Chondrocyte (in vitro differentiated cells): ENCODE results near the gene ICOS. TPM values are rescaled to one million over a fixed set of nuclear protein-coding genes. Genes with fewer than 3 reads are reported as not detected.

ENCODE experiments used
- DNase-seq: peaks from one replicate; pipeline ENCODE4 v3.0.0; 2021; ENCODE audit warnings: mixed read lengths, low spot score
- H3K27ac Mint-ChIP-seq: one replicate; pipeline ENCODE4 v1.8.0; 2021; ENCODE audit warnings: mild to moderate bottlenecking, moderate library complexity, mixed read lengths; ENCODE audit not compliant: unreplicated experiment
- H3K27me3 Mint-ChIP-seq: 2 replicates; pipeline ENCODE4 v1.8.0; 2021; ENCODE audit warnings: low read depth, mixed read lengths
- H3K36me3 Mint-ChIP-seq: 2 replicates; pipeline ENCODE4 v1.8.0; 2021; ENCODE audit warnings: low read depth, mixed read lengths
- H3K4me1 Mint-ChIP-seq: 2 replicates; pipeline ENCODE4 v1.8.0; 2021; ENCODE audit warnings: low read depth, mild to moderate bottlenecking, mixed read lengths
- H3K4me3 Mint-ChIP-seq: one replicate; pipeline ENCODE4 v1.8.0; 2021; ENCODE audit warnings: mild to moderate bottlenecking, moderate library complexity, mixed read lengths; ENCODE audit not compliant: unreplicated experiment
- H3K9me3 Mint-ChIP-seq: 2 replicates; pipeline ENCODE4 v1.8.0; 2021; ENCODE audit warnings: low read depth, mixed read lengths
- CTCF ChIP-seq: fragments of 200-600 bp; sonication (generic); IDR thresholded peaks from 2 replicates; pipeline ENCODE4 v1.5.0; 2021; ENCODE audit warnings: antibody characterized with exemption, mild to moderate bottlenecking, moderate library complexity
- total RNA-seq: library from RNA; stranded (reverse); gene quantifications from 3 replicates; pipeline ENCODE4 v1.2.1, GENCODE V29; 2021

The ICOS gene
- total RNA-seq, 1 donor from 2014 or later: not detected

GRCh38 chr2:203908066-203908796 is 28.3 kb upstream of the ICOS start:
- TF ChIP-seq CTCF: no peak
- H3K4me3 Mint-ChIP-seq: no peak overlapping the region
- peaks cover 3% of the 10 kb centered on the region for H3K9me3 Mint-ChIP-seq
- H3K27me3 Mint-ChIP-seq: no peaks in the 10 kb centered on the region
- DNase-seq: no peak
- H3K36me3 Mint-ChIP-seq: no peaks in the 10 kb centered on the region
- H3K4me1 Mint-ChIP-seq: peaks cover 14% of the 10 kb centered on the region
- no peak overlapping the region for H3K27ac Mint-ChIP-seq

- H3K27ac Mint-ChIP-seq: no peak overlapping the region
- peaks cover 3% of the 10 kb centered on the region for H3K9me3 Mint-ChIP-seq
- H3K4me3 Mint-ChIP-seq: no peak overlapping the region
- no peak for TF ChIP-seq CTCF
- no peaks in the 10 kb centered on the region for H3K36me3 Mint-ChIP-seq
- H3K4me1 Mint-ChIP-seq: peaks cover 14% of the 10 kb centered on the region
- no peak for DNase-seq
- H3K27me3 Mint-ChIP-seq: peaks cover under 1% of the 10 kb centered on the region
Observed at GRCh38 chr2:203908797-203909185, 27.8 kb upstream of the ICOS start.

- H3K27me3 Mint-ChIP-seq: peaks cover 3% of the 10 kb centered on the region
- peak overlapping the region; percentile 64 for H3K4me3 Mint-ChIP-seq
- H3K36me3 Mint-ChIP-seq: no peaks in the 10 kb centered on the region
- no peak for DNase-seq
- peaks cover 20% of the 10 kb centered on the region for H3K4me1 Mint-ChIP-seq
- TF ChIP-seq CTCF: peak; percentile 95
- H3K9me3 Mint-ChIP-seq: peaks cover 3% of the 10 kb centered on the region
- H3K27ac Mint-ChIP-seq: peak overlapping the region; percentile 89
Observed at GRCh38 chr2:203909261-203909967, 27.1 kb upstream of the ICOS start.

GRCh38 chr2:203909974-203910373 is 26.6 kb upstream of the ICOS start:
- peaks cover 26% of the 10 kb centered on the region for H3K4me1 Mint-ChIP-seq
- no peak for DNase-seq
- no peaks in the 10 kb centered on the region for H3K36me3 Mint-ChIP-seq
- peaks cover 3% of the 10 kb centered on the region for H3K27me3 Mint-ChIP-seq
- H3K9me3 Mint-ChIP-seq: no peaks in the 10 kb centered on the region
- H3K4me3 Mint-ChIP-seq: no peak overlapping the region
- peak overlapping the region; percentile 6 for H3K27ac Mint-ChIP-seq
- peak; percentile 65 for TF ChIP-seq CTCF

GRCh38 chr2:203913947-203914346 is 22.6 kb upstream of the ICOS start:
- no peaks in the 10 kb centered on the region for H3K9me3 Mint-ChIP-seq
- H3K27me3 Mint-ChIP-seq: peaks cover 3% of the 10 kb centered on the region
- H3K4me3 Mint-ChIP-seq: no peak overlapping the region
- DNase-seq: no peak
- no peaks in the 10 kb centered on the region for H3K36me3 Mint-ChIP-seq
- peaks cover 27% of the 10 kb centered on the region for H3K4me1 Mint-ChIP-seq
- H3K27ac Mint-ChIP-seq: no peak overlapping the region
- TF ChIP-seq CTCF: no peak
